K562 (cell line): Measurements from ENCODE around the gene NEIL1. TPM values are rescaled to one million over a fixed set of nuclear protein-coding genes. Genes with fewer than 3 reads are reported as not detected.

ENCODE experiments used
- ATAC-seq: fragments of 200-7000 bp; cut with Tn5 transposase; 3 replicates; pipeline ENCODE4 v1.9.1; 2020; ENCODE audit warnings: moderate library complexity
- BruUV-seq: library from RNA; stranded (reverse); fragments of 400-500 nt; replicated peaks from 2 replicates; lab custom pipeline; 2021; lab: Mats Ljungman, UMichigan
- CTCF ChIA-PET: fragments of 300-600 bp; formaldehyde crosslinking; extraction: SDS; loops from one replicate; lab custom pipeline; 2021; ENCODE audit warnings: low intra/inter-chr PET ratio; lab: Yijun Ruan, JAX
- POLR2A ChIA-PET: fragments of 300-600, 350-650 bp; sonication (Branson Sonifier 250); formaldehyde crosslinking; extraction: SDS; loops from one replicate; lab custom pipeline; 2021; ENCODE audit warnings: antibody characterized with exemption, inconsistent platforms; lab: Yijun Ruan, JAX
- DNase-seq, 4 experiments: peaks; one replicate each; pipeline versions ENCODE4 v3.0.0 to v3.0.0-alpha.2; 2011 to 2018; ENCODE audit warnings: low spot score in 3 of 4, mixed read lengths in 3 of 4; ENCODE audit errors: extremely low read depth in 1 of 4
- FAIRE-seq: peaks from 2 replicates; lab custom pipeline; 2011; peaks lifted over from hg19 to GRCh38; lab: Jason Lieb, UNC
- H2AFZ ChIP-seq: 2 replicates; pipeline ENCODE4 v1.6.0; 2011; ENCODE audit warnings: low read depth, low read length, control low read depth, inconsistent platforms
- H3K27ac ChIP-seq: fragments of 200-600 bp; 3 replicates; pipeline ENCODE4 v1.8.0; 2011; ENCODE audit warnings: low read depth, mild to moderate bottlenecking, control low read depth, inconsistent platforms, low read length, moderate library complexity, mixed read lengths; ENCODE audit errors: extremely low read depth
- H3K27me3 ChIP-seq, 2 experiments: fragments of 300-600 bp in 1 of 2; 2 replicates in 1 of 2; 3 replicates in 1 of 2; pipeline versions ENCODE4 v1.6.0 to v1.8.0; 2011; ENCODE audit warnings: inconsistent platforms in 2 of 2, low read length in 2 of 2, mild to moderate bottlenecking in 1 of 2, mixed read lengths in 1 of 2, moderate library complexity in 1 of 2; ENCODE audit not compliant: control insufficient read depth in 2 of 2, insufficient read depth in 2 of 2
- H3K36me3 ChIP-seq: fragments of 300-600 bp; 3 replicates; pipeline ENCODE4 v1.8.0; 2011; ENCODE audit warnings: mild to moderate bottlenecking, low read length, inconsistent platforms; ENCODE audit not compliant: control insufficient read depth, insufficient read depth
- H3K4me1 ChIP-seq, 2 experiments: fragments of 200-600 bp in 1 of 2; replicated peaks in 1 of 2; 2 replicates in 1 of 2; 3 replicates in 1 of 2; pipeline versions ENCODE4 v1.5.1 to v1.8.0; 2011; ENCODE audit warnings: inconsistent platforms in 2 of 2, low read length in 2 of 2, mild to moderate bottlenecking in 1 of 2, mixed read lengths in 1 of 2, moderate library complexity in 1 of 2; ENCODE audit not compliant: control insufficient read depth in 2 of 2, insufficient read depth in 2 of 2
- H3K4me2 ChIP-seq: 2 replicates; pipeline ENCODE4 v1.6.1; 2011; ENCODE audit warnings: low read length, control low read depth, inconsistent platforms, mixed read lengths; ENCODE audit not compliant: insufficient read depth
- H3K4me3 ChIP-seq: fragments of 200-600 bp; sonication (generic), shearing (Covaris generic); 2 replicates; pipeline ENCODE4 v1.5.1; 2016; ENCODE audit warnings: control low read depth, inconsistent platforms
- H3K79me2 ChIP-seq: fragments of 200-600 bp; 3 replicates; pipeline ENCODE4 v1.8.0; 2011; ENCODE audit warnings: low read length, inconsistent platforms; ENCODE audit not compliant: control insufficient read depth, insufficient read depth
- H3K9ac ChIP-seq, 2 experiments: 2 replicates each; pipeline versions ENCODE4 v1.6.0 to v1.6.1; 2011; ENCODE audit warnings: low read depth in 2 of 2, low read length in 2 of 2, control low read depth in 1 of 2, inconsistent platforms in 1 of 2, mild to moderate bottlenecking in 1 of 2, mixed read lengths in 1 of 2; ENCODE audit not compliant: insufficient read depth in 1 of 2
- H3K9me1 ChIP-seq: one replicate; pipeline ENCODE4 v1.6.0; 2011; ENCODE audit warnings: inconsistent platforms, mild to moderate bottlenecking, low read length, moderate library complexity; ENCODE audit not compliant: control insufficient read depth, insufficient read depth
- H3K9me3 ChIP-seq: replicated peaks from 2 replicates; pipeline ENCODE4 v1.5.1; 2011; ENCODE audit warnings: low read depth, low read length, inconsistent platforms; ENCODE audit not compliant: control insufficient read depth, insufficient read depth
- H4K20me1 ChIP-seq: replicated peaks from 2 replicates; pipeline ENCODE4 v1.6.1; 2011; ENCODE audit warnings: low read length, inconsistent platforms, mixed read lengths; ENCODE audit not compliant: control insufficient read depth, insufficient read depth
- DPF2 ChIP-seq: fragments of 450-650 bp; IDR thresholded peaks from 2 replicates; pipeline ENCODE4 v1.6.1; 2016
- HMBOX1 ChIP-seq: sonication (generic); IDR thresholded peaks from 2 replicates; pipeline ENCODE4 v1.6.1; 2016
- MAX ChIP-seq: sonication (generic); formaldehyde crosslinking; IDR thresholded peaks from 2 replicates; pipeline ENCODE4 v1.9.0; 2022; ENCODE audit warnings: mild to moderate bottlenecking, missing genetic modification reagents
- NFIC ChIP-seq: fragments of 450-650 bp; IDR thresholded peaks from 2 replicates; pipeline ENCODE4 v1.6.1; 2017; ENCODE audit warnings: mild to moderate bottlenecking, inconsistent platforms
- POLR2G ChIP-seq: fragments of 200-400 bp; formaldehyde crosslinking; IDR thresholded peaks from 2 replicates; pipeline ENCODE4 v1.6.1; 2017; ENCODE audit warnings: low read depth, mild to moderate bottlenecking, antibody characterized with exemption, low read length, moderate library complexity
- SMAD4 ChIP-seq: fragments of 250-450 bp; sonication (Bioruptor Pico); conservative IDR thresholded peaks from 2 replicates; pipeline ENCODE4 v1.8.0; 2021; ENCODE audit warnings: inconsistent platforms, mild to moderate bottlenecking, moderate library complexity
- WGBS: fragments of 100-300 bp; shearing (Covaris generic); methylation state at CpG from one replicate; pipeline ENCODE4 v1.1.6; 2016; ENCODE audit warnings: low coverage, mixed read lengths; ENCODE audit not compliant: insufficient coverage; ENCODE audit errors: missing lambda C conversion rate; 5-methylcytosine and 5-hydroxymethylcytosine counted together
- in situ Hi-C: fragments of 300-500 bp; cut with MboI; formaldehyde crosslinking; loops from 4 replicates; pipeline ENCODE4 v1.15.0; 2018; ENCODE audit warnings: inconsistent platforms, mixed read lengths
- intact Hi-C: fragments of 100-400 bp; cut with micrococcal nuclease; formaldehyde crosslinking; loops from 2 replicates; pipeline ENCODE4 v1.14.2; 2022
- polyA plus RNA-seq, 8 experiments: library from polyadenylated mRNA; depleted of rRNA in 4 of 8; stranded (reverse) in 5 of 8; unstranded in 3 of 8; fragments of >200 nt; fragmentation: Nextera tagmentation in 2 of 8; fragmentation: Illumina TruSeq in 1 of 8; extraction: Ambion mirVana in 2 of 8; extraction: Trizol in 1 of 8; gene quantifications; 2 replicates each; pipeline versions ENCODE4 v1.2.1 to v1.2.3, GENCODE V29; 2011 to 2014; ENCODE audit warnings: inconsistent platforms in 1 of 8, missing spikeins in 1 of 8
- total RNA-seq, 7 experiments: library from RNA; depleted of rRNA in 6 of 7; stranded (reverse); fragments of >200 nt in 6 of 7; fragmentation: Illumina TruSeq in 2 of 7; extraction: Trizol in 2 of 7; gene quantifications; 2 replicates each; pipeline versions ENCODE4 v1.2.1 to v1.2.3, GENCODE V29; 2011 to 2021; ENCODE audit warnings: low replicate concordance in 1 of 7

The NEIL1 gene
- total and polyA plus RNA-seq, 9 of the 15 experiments (the other 6 are each of a cell fraction or from before 2014, with no cell fraction given), result 0.14 to 4.3 (median 2.4) TPM

DNA sequence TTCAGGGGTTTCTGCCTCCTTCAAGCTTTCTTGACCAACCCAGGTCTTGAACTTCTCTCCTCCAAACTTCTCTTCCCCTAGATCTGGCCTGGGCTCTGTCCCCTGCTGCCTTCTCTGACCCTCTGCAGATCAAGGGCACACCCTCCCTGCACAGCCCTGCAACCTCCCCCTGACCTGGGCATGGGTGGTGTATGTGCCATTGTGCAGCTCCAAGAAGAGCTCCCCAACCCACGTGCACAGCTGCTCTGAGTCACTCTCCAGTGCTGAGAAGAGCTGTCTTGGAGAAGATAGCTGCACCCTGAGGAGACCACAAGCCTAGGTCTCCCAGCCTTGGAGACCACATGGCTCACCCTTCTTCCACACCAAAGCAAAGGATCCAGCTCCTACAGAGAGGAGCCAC lies 13.6 kb downstream of the NEIL1 start:
- Histone ChIP-seq H3K9me1 (peaks cover 3% of the 10 kb centered on the region), H3K4me3 (no peak overlapping the region), H3K4me2 (no peak overlapping the region), H3K9ac (no peak overlapping the region; a peak in 1 of 4 replicates), H3K36me3 (peaks cover 85% of the 10 kb centered on the region; the same call in 2 of the 3 replicates), H3K27me3 (no peaks in the 10 kb centered on the region; a peak in 1 of 5 replicates), H2AFZ (no peak overlapping the region), H3K27ac (no peak overlapping the region), H3K9me3 (no peaks in the 10 kb centered on the region), H4K20me1 (no peaks in the 10 kb centered on the region), H3K79me2 (no peaks in the 10 kb centered on the region), H3K4me1 (peaks cover 0 to 11% of the 10 kb centered on the region in 2 experiments; a peak in 1 of 5 replicates)
- DNase-seq (no peak), ATAC-seq (no peak), FAIRE-seq (no peak)
- in situ Hi-C loops, result no loop called here
- WGBS, result 8% methylated on average over 1 of the region's 1 CpG
- TF ChIP-seq MAX (CRISPR knock-in tag) (peak; percentile 32; the same call in 1 of the 2 replicates), HMBOX1 (no peak)
- no TSS peak for BruUV-seq
- intact Hi-C loops, result no loop called here
- CTCF ChIA-PET, result no interaction called here
- POLR2A ChIA-PET, result interaction anchor here (0.6 to 1.5 kb wide), 5 partner anchors 9 to 280 kb away, joined by 3 to 4 read pairs (median 4); partner anchors contain the start of gene IMP3

GRCh38 chr15:75360856-75361255 lies 14.0 kb downstream of the NEIL1 start:
- in situ Hi-C loops, result no loop called here
- Histone ChIP-seq H3K27ac (no peak overlapping the region), H3K27me3 (no peaks in the 10 kb centered on the region; a peak in 1 of 5 replicates), H3K4me3 (no peak overlapping the region), H3K4me1 (peaks cover 0 to 11% of the 10 kb centered on the region in 2 experiments; a peak in 1 of 5 replicates), H3K9me1 (peaks cover 3% of the 10 kb centered on the region), H3K36me3 (peaks cover 87% of the 10 kb centered on the region; the same call in 2 of the 3 replicates), H3K79me2 (no peaks in the 10 kb centered on the region), H3K4me2 (no peak overlapping the region), H3K9me3 (no peaks in the 10 kb centered on the region), H3K9ac (peak overlapping the region in 1 of 2 experiments; percentile 81; a peak in 1 of 4 replicates), H4K20me1 (no peaks in the 10 kb centered on the region), H2AFZ (no peak overlapping the region)
- CTCF ChIA-PET, result no interaction called here
- no TSS peak for BruUV-seq
- no peak for DNase-seq
- TF ChIP-seq DPF2, result no peak
- no peak for TF ChIP-seq NFIC
- TF ChIP-seq SMAD4 (CRISPR knock-in tag), result no peak
- peak; percentile 53 for TF ChIP-seq POLR2G
- POLR2A ChIA-PET, result interaction anchor here (1.0 to 1.5 kb wide), 2 partner anchors 9 to 12 kb away, joined by 4 read pairs; no protein-coding TSS in a partner anchor
- no peak for ATAC-seq
- WGBS, result 96% methylated on average over 6 of the region's 7 CpGs
- intact Hi-C loops, result no loop called here
- no peak for FAIRE-seq
